ELR (cell line): ENCODE measurements around the gene CHRM4.
"Not testable (repeated sequence)": the region's sequence is repeated elsewhere in the genome, so short reads cannot be mapped to it uniquely, and the experiment has no call there.

ENCODE experiments used
- DNase-seq: peaks from one replicate; pipeline ENCODE4 v3.0.0-alpha.2; 2015; ENCODE audit warnings: low read depth

The CHRM4 gene

GRCh38 chr11:46381819-46382645, 9.5 kb downstream of the CHRM4 start:
- peak; percentile 47 for DNase-seq

- no peak for DNase-seq
Observed at GRCh38 chr11:46381048-46381818, 10.3 kb downstream of the CHRM4 start, which contains the start of gene MDK. Gene MDK (plus strand): TSS chr11:46381669. CDS start chr11:46382058, 389 bp downstream.

GRCh38 chr11:46380340-46381047, 11.1 kb downstream of the CHRM4 start:
- peak; percentile 68 for DNase-seq

- not testable (repeated sequence) for DNase-seq
Observed at GRCh38 chr11:46379482-46380293, 11.9 kb downstream of the CHRM4 start.

- DNase-seq = no peak
Observed at GRCh38 chr11:46378811-46379481, 12.6 kb downstream of the CHRM4 start.

GRCh38 chr11:46378296-46378695, 13.3 kb downstream of the CHRM4 start:
- DNase-seq = no peak

GRCh38 chr11:46377831-46378230, 13.7 kb downstream of the CHRM4 start:
- no peak for DNase-seq

- no peak for DNase-seq
Observed at GRCh38 chr11:46377290-46377689, 14.3 kb downstream of the CHRM4 start.

GRCh38 chr11:46376258-46377050, 15.1 kb downstream of the CHRM4 start:
- DNase-seq = no peak

- no peak for DNase-seq
Observed at GRCh38 chr11:46375392-46376101, 16.0 kb downstream of the CHRM4 start.

GRCh38 chr11:46374815-46375214, 16.8 kb downstream of the CHRM4 start:
- DNase-seq = no peak

GRCh38 chr11:46373787-46374740, 17.5 kb downstream of the CHRM4 start:
- no peak for DNase-seq

- DNase-seq = not testable (repeated sequence)
Observed at GRCh38 chr11:46372501-46372900, 19.1 kb downstream of the CHRM4 start.

- no peak for DNase-seq
Observed at GRCh38 chr11:46372086-46372485, 19.5 kb downstream of the CHRM4 start.

- not testable (repeated sequence) for DNase-seq
Observed at GRCh38 chr11:46371262-46371661, 20.3 kb downstream of the CHRM4 start.

GRCh38 chr11:46370253-46370652, 21.3 kb downstream of the CHRM4 start:
- DNase-seq = no peak

- peak; percentile 95 for DNase-seq
Observed at GRCh38 chr11:46369458-46370152, 22.0 kb downstream of the CHRM4 start.

- no peak for DNase-seq
Observed at GRCh38 chr11:46367916-46368267, 23.7 kb downstream of the CHRM4 start.
